ENCODE measurements around the gene SREBF2. TPM values are rescaled to one million over a fixed set of nuclear protein-coding genes. Genes with fewer than 3 reads are reported as not detected.

SREBF2 gene
- total RNA-seq, 2 experiments from 2014 or later = 92.4 to 95.7 TPM

- H3K27ac Mint-ChIP-seq = no peak overlapping the region
- H3K9me3 Mint-ChIP-seq = no peaks in the 10 kb centered on the region
- H3K4me1 Mint-ChIP-seq = peaks cover 18% of the 10 kb centered on the region
- CTCF ChIA-PET = interaction anchor here (1.1 kb wide), 1 partner anchor 9 kb away, joined by 3 read pairs; no protein-coding TSS in a partner anchor
- H3K4me3 Mint-ChIP-seq = no peak overlapping the region
- peaks cover 52% of the 10 kb centered on the region for H3K36me3 Mint-ChIP-seq (ENCODE audit: low read depth)
- POLR2A ChIA-PET = no interaction called here
- no peak for DNase-seq
- no peaks in the 10 kb centered on the region for H3K27me3 Mint-ChIP-seq
Measured at GRCh38 chr22:41876275-41876674, 43.4 kb downstream of the SREBF2 start.

GRCh38 chr22:41876675-41877074, 43.8 kb downstream of the SREBF2 start:
- H3K27me3 Mint-ChIP-seq = no peaks in the 10 kb centered on the region
- no peak overlapping the region for H3K4me3 Mint-ChIP-seq
- POLR2A ChIA-PET = no interaction called here
- no peak for DNase-seq
- peaks cover 54% of the 10 kb centered on the region for H3K36me3 Mint-ChIP-seq (ENCODE audit: low read depth)
- H3K9me3 Mint-ChIP-seq = no peaks in the 10 kb centered on the region
- H3K4me1 Mint-ChIP-seq = peaks cover 18% of the 10 kb centered on the region
- CTCF ChIA-PET = interaction anchor here (0.6 kb wide), 1 partner anchor 1158 kb away, joined by 3 read pairs; no protein-coding TSS in a partner anchor
- H3K27ac Mint-ChIP-seq = no peak overlapping the region

GRCh38 chr22:41880653-41881052, 47.7 kb downstream of the SREBF2 start:
- ChIA-PET CTCF (interaction anchor here (0.9 to 2.7 kb wide), 7 partner anchors 9 to 134 kb away, joined by 3 to 8 read pairs (median 3); no protein-coding TSS in a partner anchor), POLR2A (no interaction called here)
- Mint-ChIP-seq H3K4me1 (no peaks in the 10 kb centered on the region), H3K36me3 (ENCODE audit: low read depth) (peaks cover 47% of the 10 kb centered on the region), H3K4me3 (no peak overlapping the region), H3K27ac (no peak overlapping the region), H3K9me3 (no peaks in the 10 kb centered on the region), H3K27me3 (no peaks in the 10 kb centered on the region)
- DNase-seq = no peak

- no peaks in the 10 kb centered on the region for H3K27me3 Mint-ChIP-seq
- H3K4me1 Mint-ChIP-seq = no peaks in the 10 kb centered on the region
- H3K27ac Mint-ChIP-seq = no peak overlapping the region
- POLR2A ChIA-PET = no interaction called here
- CTCF ChIA-PET = interaction anchor here (1.0 kb wide), 1 partner anchor 216 kb away, joined by 3 read pairs; no protein-coding TSS in a partner anchor
- H3K9me3 Mint-ChIP-seq = no peaks in the 10 kb centered on the region
- peaks cover 57% of the 10 kb centered on the region for H3K36me3 Mint-ChIP-seq (ENCODE audit: low read depth)
- no peak for DNase-seq
- H3K4me3 Mint-ChIP-seq = no peak overlapping the region
Measured at GRCh38 chr22:41883400-41883799, 50.5 kb downstream of the SREBF2 start.

- H3K4me3 Mint-ChIP-seq = no peak overlapping the region
- no peak overlapping the region for H3K27ac Mint-ChIP-seq
- no peaks in the 10 kb centered on the region for H3K4me1 Mint-ChIP-seq
- ChIA-PET POLR2A (no interaction called here), CTCF (interaction anchor here (0.7 to 1.5 kb wide), 3 partner anchors 9 to 23 kb away, joined by 3 to 4 read pairs (median 3); no protein-coding TSS in a partner anchor)
- H3K27me3 Mint-ChIP-seq = no peaks in the 10 kb centered on the region
- H3K36me3 Mint-ChIP-seq (ENCODE audit: low read depth) = peaks cover 56% of the 10 kb centered on the region
- DNase-seq = no peak
- no peaks in the 10 kb centered on the region for H3K9me3 Mint-ChIP-seq
Measured at GRCh38 chr22:41885116-41885515, 52.2 kb downstream of the SREBF2 start.

- H3K9me3 Mint-ChIP-seq = no peaks in the 10 kb centered on the region
- ChIA-PET CTCF (interaction anchor here (0.7 to 1.5 kb wide), 3 partner anchors 10 to 24 kb away, joined by 3 to 4 read pairs (median 3); no protein-coding TSS in a partner anchor), POLR2A (no interaction called here)
- H3K36me3 Mint-ChIP-seq (ENCODE audit: low read depth) = peaks cover 57% of the 10 kb centered on the region
- no peaks in the 10 kb centered on the region for H3K27me3 Mint-ChIP-seq
- no peak for DNase-seq
- H3K4me1 Mint-ChIP-seq = no peaks in the 10 kb centered on the region
- no peak overlapping the region for H3K4me3 Mint-ChIP-seq
- no peak overlapping the region for H3K27ac Mint-ChIP-seq
Measured at GRCh38 chr22:41885516-41885915, 52.6 kb downstream of the SREBF2 start.

- DNase-seq = no peak
- H3K27ac Mint-ChIP-seq = no peak overlapping the region
- H3K9me3 Mint-ChIP-seq = no peaks in the 10 kb centered on the region
- H3K4me1 Mint-ChIP-seq = no peaks in the 10 kb centered on the region
- peaks cover 56% of the 10 kb centered on the region for H3K36me3 Mint-ChIP-seq (ENCODE audit: low read depth)
- POLR2A ChIA-PET = no interaction called here
- H3K4me3 Mint-ChIP-seq = no peak overlapping the region
- CTCF ChIA-PET = interaction anchor here (1.0 kb wide), 1 partner anchor 26 kb away, joined by 3 read pairs; no protein-coding TSS in a partner anchor
- no peaks in the 10 kb centered on the region for H3K27me3 Mint-ChIP-seq
Measured at GRCh38 chr22:41888627-41889200, 55.8 kb downstream of the SREBF2 start.

- no peak for DNase-seq
- H3K27ac Mint-ChIP-seq = no peak overlapping the region
- CTCF ChIA-PET = no interaction called here
- no peaks in the 10 kb centered on the region for H3K27me3 Mint-ChIP-seq
- peaks cover 51% of the 10 kb centered on the region for H3K36me3 Mint-ChIP-seq (ENCODE audit: low read depth)
- H3K4me1 Mint-ChIP-seq = no peaks in the 10 kb centered on the region
- no peaks in the 10 kb centered on the region for H3K9me3 Mint-ChIP-seq
- POLR2A ChIA-PET = no interaction called here
- no peak overlapping the region for H3K4me3 Mint-ChIP-seq
Measured at GRCh38 chr22:41891407-41891806, 58.5 kb downstream of the SREBF2 start.

- no peaks in the 10 kb centered on the region for H3K9me3 Mint-ChIP-seq
- ChIA-PET CTCF (interaction anchor here (1.3 kb wide), 1 partner anchor 12 kb away, joined by 3 read pairs; no protein-coding TSS in a partner anchor), POLR2A (no interaction called here)
- no peaks in the 10 kb centered on the region for H3K27me3 Mint-ChIP-seq
- no peak for DNase-seq
- H3K27ac Mint-ChIP-seq = no peak overlapping the region
- H3K36me3 Mint-ChIP-seq (ENCODE audit: low read depth) = peaks cover 46% of the 10 kb centered on the region
- peaks cover 2% of the 10 kb centered on the region for H3K4me1 Mint-ChIP-seq
- no peak overlapping the region for H3K4me3 Mint-ChIP-seq
Measured at GRCh38 chr22:41892721-41893120, 59.8 kb downstream of the SREBF2 start.

GRCh38 chr22:41893591-41894375, 60.9 kb downstream of the SREBF2 start:
- Mint-ChIP-seq H3K36me3 (ENCODE audit: low read depth) (peaks cover 42% of the 10 kb centered on the region), H3K27ac (no peak overlapping the region), H3K4me1 (peaks cover 2% of the 10 kb centered on the region), H3K4me3 (no peak overlapping the region), H3K27me3 (no peaks in the 10 kb centered on the region), H3K9me3 (no peaks in the 10 kb centered on the region)
- DNase-seq = no peak
- ChIA-PET POLR2A (no interaction called here), CTCF (interaction anchor here (0.6 to 1.3 kb wide), 3 partner anchors 13 to 32 kb away, joined by 3 to 11 read pairs (median 3); no protein-coding TSS in a partner anchor)

- Mint-ChIP-seq H3K9me3 (no peaks in the 10 kb centered on the region), H3K36me3 (ENCODE audit: low read depth) (peaks cover 37% of the 10 kb centered on the region), H3K27me3 (no peaks in the 10 kb centered on the region), H3K27ac (no peak overlapping the region), H3K4me3 (no peak overlapping the region), H3K4me1 (peaks cover 2% of the 10 kb centered on the region)
- POLR2A ChIA-PET = no interaction called here
- CTCF ChIA-PET = no interaction called here
- DNase-seq = no peak
Measured at GRCh38 chr22:41898645-41899044, 65.7 kb downstream of the SREBF2 start.

- POLR2A ChIA-PET = no interaction called here
- H3K36me3 Mint-ChIP-seq (ENCODE audit: low read depth) = peaks cover 35% of the 10 kb centered on the region
- no peaks in the 10 kb centered on the region for H3K27me3 Mint-ChIP-seq
- CTCF ChIA-PET = no interaction called here
- no peaks in the 10 kb centered on the region for H3K9me3 Mint-ChIP-seq
- no peak overlapping the region for H3K4me3 Mint-ChIP-seq
- H3K4me1 Mint-ChIP-seq = peaks cover 2% of the 10 kb centered on the region
- H3K27ac Mint-ChIP-seq = no peak overlapping the region
- DNase-seq = no peak
Measured at GRCh38 chr22:41899110-41899509, 66.2 kb downstream of the SREBF2 start.

GRCh38 chr22:41899992-41900651, 67.2 kb downstream of the SREBF2 start:
- CTCF ChIA-PET = interaction anchor here (0.7 kb wide), 1 partner anchor 18 kb away, joined by 3 read pairs; no protein-coding TSS in a partner anchor
- Mint-ChIP-seq H3K36me3 (ENCODE audit: low read depth) (peaks cover 34% of the 10 kb centered on the region), H3K27ac (no peak overlapping the region), H3K9me3 (no peaks in the 10 kb centered on the region), H3K4me3 (no peak overlapping the region), H3K27me3 (no peaks in the 10 kb centered on the region), H3K4me1 (peaks cover 2% of the 10 kb centered on the region)
- POLR2A ChIA-PET = no interaction called here
- no peak for DNase-seq
